COLO668 (cell line): ENCODE measurements around the gene TAF11L3.
"Not testable (repeated sequence)": the region's sequence is repeated elsewhere in the genome, so short reads cannot be mapped to it uniquely, and the experiment has no call there.

Source experiments
- DNase-seq: peaks from one replicate; lab custom pipeline; 2025; ENCODE audit not compliant: unreplicated experiment; lab: John Stamatoyannopoulos, UW

The TAF11L3 gene

GRCh38 chr5:17518067-17518466 is at the start of gene TAF11L3:
TSS of gene TAF11L3 (plus strand) at chr5:17518367.
- not testable (repeated sequence) for DNase-seq

- no peak for DNase-seq
These were observed 48.1 kb upstream of the TAF11L3 start for GRCh38 chr5:17470064-17470463.

DNA sequence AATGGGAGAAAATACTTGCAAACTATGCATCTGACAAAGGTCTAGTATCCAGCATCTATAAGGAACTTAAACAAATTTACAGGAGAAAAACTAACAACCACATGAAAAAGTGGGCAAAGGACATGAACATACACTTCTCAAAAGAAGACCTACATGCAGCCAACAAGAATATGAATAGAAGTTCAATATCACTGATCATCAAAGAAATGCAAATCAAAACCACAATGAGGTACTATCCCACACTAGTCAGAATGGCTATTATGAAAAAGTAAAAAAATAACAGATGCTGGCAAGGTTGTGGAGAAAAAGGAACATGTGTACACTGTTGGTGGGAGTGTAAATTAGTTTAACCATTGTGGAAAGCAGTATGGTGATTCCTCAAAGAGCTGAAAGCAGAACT is 43.1 kb upstream of the TAF11L3 start:
- not testable (repeated sequence) for DNase-seq

- no peak for DNase-seq
These were observed 41.1 kb upstream of the TAF11L3 start for GRCh38 chr5:17477043-17477442.

- no peak for DNase-seq
These were observed 40.4 kb upstream of the TAF11L3 start for GRCh38 chr5:17477573-17478265.

- no peak for DNase-seq
These were observed 36.8 kb upstream of the TAF11L3 start for GRCh38 chr5:17481378-17481777.

GRCh38 chr5:17482790-17483189 is 35.4 kb upstream of the TAF11L3 start:
- DNase-seq, result no peak

- not testable (repeated sequence) for DNase-seq
These were observed 31.5 kb upstream of the TAF11L3 start for GRCh38 chr5:17486464-17487173.

GRCh38 chr5:17487174-17487512 is 31.0 kb upstream of the TAF11L3 start:
- no peak for DNase-seq

DNA sequence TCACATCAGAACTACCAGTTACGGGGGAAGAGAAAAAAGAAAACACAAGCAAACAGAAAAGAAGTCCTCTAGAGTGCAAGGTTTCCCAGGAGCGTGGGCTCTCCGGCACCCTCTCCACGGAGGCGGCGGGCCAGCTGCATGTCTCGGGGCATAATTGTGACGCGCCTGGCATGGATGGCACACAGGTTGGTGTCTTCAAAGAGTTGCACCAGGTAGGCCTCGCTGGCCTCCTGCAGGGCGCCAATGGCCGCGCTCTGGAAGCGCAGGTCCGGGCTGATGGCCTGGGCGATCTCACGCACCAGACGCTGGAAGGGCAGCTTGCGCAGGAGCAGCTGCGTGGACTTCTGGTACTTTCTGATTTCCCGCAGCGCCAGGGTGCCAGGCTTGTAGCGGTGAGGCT is 26.9 kb upstream of the TAF11L3 start:
- not testable (repeated sequence) for DNase-seq

DNA sequence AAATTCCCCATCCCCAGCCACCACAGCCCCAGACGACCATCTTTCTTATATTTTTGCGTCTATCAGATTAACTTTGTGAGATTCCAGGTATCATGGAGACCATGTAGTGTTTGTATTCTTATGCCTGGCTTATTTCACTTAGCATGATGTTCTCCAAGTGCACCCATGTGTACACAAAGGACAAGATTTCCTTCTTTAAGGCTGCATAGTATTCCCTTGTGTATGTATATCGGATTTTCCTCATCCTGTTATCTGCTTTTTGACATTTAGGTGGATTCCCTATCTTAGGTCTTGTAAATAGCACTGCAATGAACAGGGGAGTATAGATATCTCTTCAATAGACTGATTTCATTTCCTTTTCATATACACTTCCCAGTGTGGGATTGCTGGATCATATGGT is 25.4 kb upstream of the TAF11L3 start:
- no peak for DNase-seq

DNA sequence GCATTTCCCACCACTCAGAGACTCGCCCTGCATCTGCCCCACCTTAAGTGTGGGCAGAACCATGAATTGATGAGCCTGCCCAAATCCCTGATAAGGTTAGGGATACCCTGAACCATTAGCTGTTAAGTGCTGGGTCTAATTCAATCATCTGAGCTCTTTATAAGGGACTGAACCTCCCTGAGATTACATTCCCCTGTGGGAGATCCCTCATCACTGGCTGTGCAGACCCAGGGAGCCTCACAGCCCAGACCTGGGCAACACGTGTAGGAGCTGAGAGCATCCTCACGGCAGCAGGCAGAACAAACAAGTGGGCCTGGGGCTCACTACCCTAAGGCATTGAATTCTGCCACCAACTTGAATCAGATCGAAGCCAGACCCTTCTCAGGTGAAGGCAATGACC is 20.7 kb upstream of the TAF11L3 start:
- no peak for DNase-seq

DNA sequence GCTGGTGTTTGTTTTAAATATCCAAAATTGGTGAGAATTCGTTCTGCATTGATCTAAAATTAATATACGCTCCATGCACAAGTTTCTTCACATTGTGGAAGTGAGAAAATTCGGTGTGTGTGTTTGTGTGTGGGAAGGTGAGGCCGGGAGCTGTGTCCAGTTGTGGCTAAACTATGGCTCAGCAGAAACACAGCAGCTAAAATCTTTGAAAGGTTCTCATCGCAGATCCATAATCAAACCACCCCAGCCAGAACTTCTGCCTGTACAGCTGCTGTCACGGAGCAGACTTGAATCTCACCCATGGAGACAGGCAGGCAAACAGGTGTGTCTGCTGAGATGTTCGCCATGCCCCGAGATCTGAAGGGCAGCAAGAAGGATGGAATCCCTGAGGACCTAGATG is 20.2 kb upstream of the TAF11L3 start, which contains the start of gene TAF11L2:
TAF11L2 (plus strand) TSS at position 301 of the 400 bp plus-strand sequence.
- not testable (repeated sequence) for DNase-seq

DNA sequence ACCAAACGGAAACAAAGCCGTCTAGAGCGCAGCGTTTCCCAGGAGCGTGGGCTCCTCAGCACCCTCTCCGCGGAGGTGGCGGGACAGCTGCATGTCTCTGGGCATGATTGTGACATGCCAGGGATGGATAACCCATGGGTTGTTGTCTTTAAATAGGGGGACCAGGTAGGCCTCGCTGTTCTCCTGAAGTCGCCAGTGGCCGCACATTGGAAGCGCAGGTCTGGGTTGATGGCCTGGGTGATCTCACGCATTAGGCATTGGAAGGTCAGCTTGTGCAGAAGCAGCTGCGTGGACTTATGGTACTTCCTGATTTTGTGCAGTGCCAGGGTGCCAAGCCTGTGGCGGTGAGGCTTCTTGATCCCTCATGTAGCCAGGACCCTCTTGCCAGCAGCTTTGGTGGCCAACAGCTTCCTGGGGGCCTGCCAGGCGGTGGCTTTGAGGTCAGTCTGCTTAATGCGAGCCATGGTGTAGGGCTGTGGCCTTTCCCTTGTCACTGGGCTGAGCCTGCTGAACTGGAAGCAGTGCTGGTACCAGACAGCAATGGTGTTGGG is 6.3 kb upstream of the TAF11L3 start:
- no peak for DNase-seq

- not testable (repeated sequence) for DNase-seq
These were observed 641 bp upstream of the TAF11L3 start for GRCh38 chr5:17517526-17517925.

DNA sequence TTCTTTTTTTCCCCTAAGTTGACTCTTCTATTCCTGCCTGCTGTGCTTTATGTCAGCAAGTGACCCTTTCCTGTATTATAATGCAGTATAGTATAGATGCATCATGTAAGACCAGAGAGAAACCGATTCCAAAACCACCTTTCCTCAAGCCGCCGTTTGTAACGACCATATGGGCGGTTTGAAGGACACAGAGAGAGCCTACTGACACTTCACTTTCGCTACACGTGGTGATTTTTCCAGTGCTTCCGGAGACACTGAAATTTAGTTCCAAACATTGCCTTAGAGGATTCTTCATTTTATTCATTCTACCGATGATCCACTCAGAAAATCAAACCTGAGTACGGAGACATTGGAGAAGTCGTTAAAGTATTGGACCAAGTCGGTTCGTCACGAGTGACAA is 1.3 kb downstream of the TAF11L3 start:
- DNase-seq, result not testable (repeated sequence)

DNA sequence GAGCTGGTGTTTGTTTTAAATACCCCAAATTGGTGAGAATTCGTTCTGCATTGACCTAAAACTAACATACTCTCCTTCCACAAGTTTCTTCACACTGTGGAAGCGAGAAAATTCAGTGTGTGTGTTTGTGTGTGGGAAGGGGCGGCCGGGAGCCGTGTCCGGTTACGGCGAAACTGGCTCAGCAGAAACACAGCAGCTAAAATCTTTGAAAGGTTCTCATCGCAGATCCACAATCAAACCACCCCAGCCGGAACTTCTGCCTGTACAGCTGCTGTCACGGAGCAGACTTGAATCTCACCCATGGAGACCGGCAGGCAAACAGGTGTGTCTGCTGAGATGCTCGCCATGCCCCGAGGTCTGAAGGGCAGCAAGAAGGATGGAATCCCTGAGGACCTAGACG is 3.3 kb downstream of the TAF11L3 start, which contains the start of gene TAF11L4:
TAF11L4 (plus strand) TSS at position 301 of the 400 bp plus-strand sequence.
- DNase-seq, result not testable (repeated sequence)

DNA sequence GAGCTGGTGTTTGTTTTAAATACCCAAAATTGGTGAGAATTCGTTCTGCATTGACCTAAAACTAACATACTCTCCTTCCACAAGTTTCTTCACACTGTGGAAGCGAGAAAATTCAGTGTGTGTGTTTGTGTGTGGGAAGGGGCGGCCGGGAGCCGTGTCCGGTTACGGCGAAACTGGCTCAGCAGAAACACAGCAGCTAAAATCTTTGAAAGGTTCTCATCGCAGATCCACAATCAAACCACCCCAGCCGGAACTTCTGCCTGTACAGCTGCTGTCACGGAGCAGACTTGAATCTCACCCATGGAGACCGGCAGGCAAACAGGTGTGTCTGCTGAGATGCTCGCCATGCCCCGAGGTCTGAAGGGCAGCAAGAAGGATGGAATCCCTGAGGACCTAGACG is 6.8 kb downstream of the TAF11L3 start, which contains the start of gene TAF11L5:
TAF11L5 (plus strand) TSS at position 301 of the 400 bp plus-strand sequence.
- DNase-seq, result not testable (repeated sequence)

DNA sequence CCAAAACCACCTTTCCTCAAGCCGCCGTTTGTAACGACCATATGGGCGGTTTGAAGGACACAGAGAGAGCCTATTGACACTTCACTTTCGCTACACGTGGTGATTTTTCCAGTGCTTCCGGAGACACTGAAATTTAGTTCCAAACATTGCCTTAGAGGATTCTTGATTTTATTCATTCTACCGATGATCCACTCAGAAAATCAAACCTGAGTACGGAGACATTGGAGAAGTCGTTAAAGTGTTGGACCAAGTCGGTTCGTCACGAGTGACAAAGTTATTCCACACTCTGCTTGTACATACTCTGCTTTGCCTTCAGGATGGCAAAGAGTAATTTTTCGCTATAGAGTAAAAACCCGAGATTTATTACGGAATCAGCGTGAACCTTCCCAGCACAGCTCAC is 8.3 kb downstream of the TAF11L3 start:
- not testable (repeated sequence) for DNase-seq

DNA sequence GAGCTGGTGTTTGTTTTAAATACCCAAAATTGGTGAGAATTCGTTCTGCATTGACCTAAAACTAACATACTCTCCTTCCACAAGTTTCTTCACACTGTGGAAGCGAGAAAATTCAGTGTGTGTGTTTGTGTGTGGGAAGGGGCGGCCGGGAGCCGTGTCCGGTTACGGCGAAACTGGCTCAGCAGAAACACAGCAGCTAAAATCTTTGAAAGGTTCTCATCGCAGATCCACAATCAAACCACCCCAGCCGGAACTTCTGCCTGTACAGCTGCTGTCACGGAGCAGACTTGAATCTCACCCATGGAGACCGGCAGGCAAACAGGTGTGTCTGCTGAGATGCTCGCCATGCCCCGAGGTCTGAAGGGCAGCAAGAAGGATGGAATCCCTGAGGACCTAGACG is 10.2 kb downstream of the TAF11L3 start, which contains the start of gene TAF11L6:
TAF11L6 (plus strand) TSS at position 301 of the 400 bp plus-strand sequence.
- DNase-seq, result not testable (repeated sequence)
